ENCODE measurements around the gene PRKCH. TPM values are rescaled to one million over a fixed set of nuclear protein-coding genes. Genes with fewer than 3 reads are reported as not detected.
"Not testable (repeated sequence)": the region's sequence is repeated elsewhere in the genome, so short reads cannot be mapped to it uniquely, and the experiment has no call there.

The PRKCH gene
- total and polyA plus RNA-seq, 12 donors = 8.3 to 25.1 (median 17.7) TPM

- no peak overlapping the region for H3K4me3 ChIP-seq
- H3K27me3 ChIP-seq = no peaks in the 10 kb centered on the region
- 24 to 40% methylated on average over 4 of the region's 4 CpGs for WGBS, 2 donors
- peaks cover 3 to 69% (median 25%) of the 10 kb centered on the region in 9 donors for H3K4me1 ChIP-seq
- TF ChIP-seq CTCF (IDR thresholded peaks at IDR 0.05) = no peak
- ATAC-seq (no peak), DNase-seq (no peak)
- no peaks in the 10 kb centered on the region for H3K36me3 ChIP-seq
- H3K9me3 ChIP-seq = no peaks in the 10 kb centered on the region
- intact Hi-C loops (cut with DNase I) = no loop called here
- H3K27ac ChIP-seq = no peak overlapping the region
These were observed 84.8 kb downstream of the PRKCH start for GRCh38 chr14:61406198-61406597.

- no peak for DNase-seq
- Histone ChIP-seq H3K4me1 (peaks cover 3 to 68% (median 25%) of the 10 kb centered on the region in 9 donors), H3K27me3 (no peaks in the 10 kb centered on the region), H3K4me3 (no peak overlapping the region), H3K36me3 (no peaks in the 10 kb centered on the region), H3K9me3 (no peaks in the 10 kb centered on the region), H3K27ac (no peak overlapping the region)
- WGBS, 2 donors = 42 to 43% methylated on average over 6 of the region's 6 CpGs
- no peak for TF ChIP-seq CTCF (IDR thresholded peaks at IDR 0.05)
- intact Hi-C loops (cut with DNase I) = no loop called here
- ATAC-seq = no peak
These were observed 85.3 kb downstream of the PRKCH start for GRCh38 chr14:61406675-61407074.

GRCh38 chr14:61408498-61408897 lies 87.1 kb downstream of the PRKCH start:
- no peak for DNase-seq
- no peak overlapping the region for H3K27ac ChIP-seq
- intact Hi-C loops (cut with DNase I) = no loop called here
- no peaks in the 10 kb centered on the region for H3K27me3 ChIP-seq
- no peaks in the 10 kb centered on the region for H3K9me3 ChIP-seq
- H3K4me1 ChIP-seq = peaks cover 3 to 76% (median 32%) of the 10 kb centered on the region in 9 donors
- WGBS, 2 donors = 91% methylated on average over 6 of the region's 6 CpGs
- H3K4me3 ChIP-seq = no peak overlapping the region
- ATAC-seq = no peak
- no peaks in the 10 kb centered on the region for H3K36me3 ChIP-seq
- no peak for TF ChIP-seq CTCF (IDR thresholded peaks at IDR 0.05)

- no peak for TF ChIP-seq CTCF (IDR thresholded peaks at IDR 0.05)
- peaks cover 3 to 76% (median 25%) of the 10 kb centered on the region in 9 donors for H3K4me1 ChIP-seq
- no peak overlapping the region for H3K27ac ChIP-seq
- DNase-seq = no peak
- H3K36me3 ChIP-seq = no peaks in the 10 kb centered on the region
- WGBS, 2 donors = 33 to 62% methylated on average over 1 of the region's 1 CpG
- no peaks in the 10 kb centered on the region for H3K27me3 ChIP-seq
- H3K4me3 ChIP-seq = no peak overlapping the region
- intact Hi-C loops (cut with DNase I) = no loop called here
- no peak for ATAC-seq
- H3K9me3 ChIP-seq = no peaks in the 10 kb centered on the region
These were observed 88.4 kb downstream of the PRKCH start for GRCh38 chr14:61409782-61410181.

- DNase-seq, H3K27me3 ChIP-seq, H3K4me3 ChIP-seq, H3K9me3 ChIP-seq, H3K36me3 ChIP-seq, ATAC-seq: not testable (repeated sequence)
- Histone ChIP-seq H3K27ac (peak overlapping the region in 4 of 10 donors; percentile 27 to 83 (median 64)), H3K4me1 (peaks cover 0 to 89% (median 68%) of the 10 kb centered on the region in 9 donors)
- intact Hi-C loops (cut with DNase I) = loop anchor here in 2 of 10 donors (5.0 kb wide), 2 partner anchors 59 to 94 kb away; partner anchors contain the start of gene PRKCH (in 1 of the 2)
- 94 to 96% methylated on average over 4 of the region's 4 CpGs for WGBS, 2 donors
These were observed 94.6 kb downstream of the PRKCH start for GRCh38 chr14:61415934-61416333.

Measured in heart right ventricle (tissue), 16 donors.